Effector memory CD8-positive, alpha-beta T cell (primary cell): ENCODE measurements around the gene TMEM109.

Source experiments
- ATAC-seq: fragments of 150-1000 bp; cut with Tn5 transposase; replicated peaks from 2 replicates; pipeline ENCODE4 v1.10.0; 2021; ENCODE audit warnings: mild to moderate bottlenecking, moderate library complexity
- DNase-seq, 3 experiments: peaks; one replicate each; pipeline ENCODE4 v3.0.0; 2021
- H3K27ac Mint-ChIP-seq, 2 donors: one replicate each; pipeline ENCODE4 v1.8.0; 2022; ENCODE audit warnings: mild to moderate bottlenecking in 2 of 2, mixed read lengths in 2 of 2, moderate library complexity in 2 of 2
- H3K27me3 Mint-ChIP-seq, 2 donors: one replicate each; pipeline ENCODE4 v1.8.0; 2022; ENCODE audit warnings: mixed read lengths in 2 of 2
- H3K36me3 Mint-ChIP-seq: one replicate; pipeline ENCODE4 v1.8.0; 2022; ENCODE audit warnings: mild to moderate bottlenecking, moderate library complexity, mixed read lengths; ENCODE audit not compliant: insufficient read depth
- H3K4me1 Mint-ChIP-seq, 2 donors: one replicate each; pipeline ENCODE4 v1.8.0; 2022; ENCODE audit warnings: low read depth in 2 of 2, mixed read lengths in 2 of 2
- H3K4me3 Mint-ChIP-seq, 2 donors: one replicate each; pipeline ENCODE4 v1.8.0; 2022; ENCODE audit warnings: mild to moderate bottlenecking in 2 of 2, mixed read lengths in 2 of 2, moderate library complexity in 2 of 2
- H3K9me3 Mint-ChIP-seq, 2 donors: one replicate each; pipeline ENCODE4 v1.8.0; 2022; ENCODE audit warnings: mixed read lengths in 2 of 2
- total RNA-seq, 9 experiments: gene quantifications; one replicate each; lab custom pipeline; 2026; lab: John Stamatoyannopoulos, UW

TMEM109 gene, protein sequence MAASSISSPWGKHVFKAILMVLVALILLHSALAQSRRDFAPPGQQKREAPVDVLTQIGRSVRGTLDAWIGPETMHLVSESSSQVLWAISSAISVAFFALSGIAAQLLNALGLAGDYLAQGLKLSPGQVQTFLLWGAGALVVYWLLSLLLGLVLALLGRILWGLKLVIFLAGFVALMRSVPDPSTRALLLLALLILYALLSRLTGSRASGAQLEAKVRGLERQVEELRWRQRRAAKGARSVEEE
- 49.1 to 111 (median 70.0) reads per million in 9 experiments for total RNA-seq

DNA sequence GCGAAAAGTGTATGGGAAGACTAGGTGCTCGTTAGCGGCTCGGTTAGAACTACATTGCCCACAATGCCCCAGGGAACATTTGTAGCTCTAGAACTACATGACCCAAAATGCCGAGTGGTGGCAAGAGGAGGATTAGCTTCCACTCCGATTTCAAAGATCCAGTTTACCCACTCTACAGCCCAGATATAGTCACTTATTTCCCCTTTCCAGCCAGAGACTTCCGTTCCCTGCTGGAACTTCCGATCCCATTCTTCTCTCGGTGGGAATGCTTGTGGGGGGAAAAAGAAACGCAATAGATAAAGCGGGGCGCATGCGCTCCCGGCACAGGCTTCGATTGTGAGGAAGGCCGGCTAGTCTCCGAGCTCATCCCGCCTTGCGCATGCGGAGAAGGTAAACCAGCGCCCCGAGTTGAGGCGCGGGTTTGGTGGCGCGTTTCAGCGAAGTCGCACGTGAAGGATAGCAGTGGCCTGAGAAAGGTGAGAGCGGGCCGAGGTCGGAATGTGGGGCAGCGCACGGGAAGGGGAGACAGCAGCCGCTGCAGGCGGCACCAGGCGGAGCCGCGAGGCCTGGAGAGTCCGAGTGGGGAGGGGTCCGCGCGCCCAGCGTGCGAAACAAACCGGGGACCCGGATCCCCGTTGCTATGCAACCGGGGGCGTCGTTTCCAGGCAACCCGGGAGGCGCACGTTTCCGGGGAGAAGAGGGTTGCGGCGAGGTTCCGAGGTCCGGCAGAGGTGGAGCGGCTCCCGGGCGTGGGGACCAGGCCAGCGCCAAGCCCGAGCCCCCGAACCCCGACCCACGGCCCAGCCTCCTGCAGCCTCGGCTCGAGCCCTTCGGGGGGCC is at the start of gene TMEM109:
TSS of gene TMEM109 (plus strand) at position 366 of the 840 bp plus-strand sequence. CDS start 5,536 bp downstream, outside the sequence.
- DNase-seq (peak; percentile 80 to 86 (median 81)), ATAC-seq (peak; percentile 64)
- peaks cover 23% of the 10 kb centered on the region for H3K36me3 Mint-ChIP-seq
- peak within 1 kb of the TSS; percentile 89 to 95 for H3K4me3 Mint-ChIP-seq
- H3K9me3 Mint-ChIP-seq = no peaks in the 10 kb centered on the region
- peak within 1 kb of the TSS; percentile 96 to 97 for H3K27ac Mint-ChIP-seq
- peaks cover 46 to 50% of the 10 kb centered on the region in 2 donors for H3K4me1 Mint-ChIP-seq
- no peaks in the 10 kb centered on the region for H3K27me3 Mint-ChIP-seq

DNA sequence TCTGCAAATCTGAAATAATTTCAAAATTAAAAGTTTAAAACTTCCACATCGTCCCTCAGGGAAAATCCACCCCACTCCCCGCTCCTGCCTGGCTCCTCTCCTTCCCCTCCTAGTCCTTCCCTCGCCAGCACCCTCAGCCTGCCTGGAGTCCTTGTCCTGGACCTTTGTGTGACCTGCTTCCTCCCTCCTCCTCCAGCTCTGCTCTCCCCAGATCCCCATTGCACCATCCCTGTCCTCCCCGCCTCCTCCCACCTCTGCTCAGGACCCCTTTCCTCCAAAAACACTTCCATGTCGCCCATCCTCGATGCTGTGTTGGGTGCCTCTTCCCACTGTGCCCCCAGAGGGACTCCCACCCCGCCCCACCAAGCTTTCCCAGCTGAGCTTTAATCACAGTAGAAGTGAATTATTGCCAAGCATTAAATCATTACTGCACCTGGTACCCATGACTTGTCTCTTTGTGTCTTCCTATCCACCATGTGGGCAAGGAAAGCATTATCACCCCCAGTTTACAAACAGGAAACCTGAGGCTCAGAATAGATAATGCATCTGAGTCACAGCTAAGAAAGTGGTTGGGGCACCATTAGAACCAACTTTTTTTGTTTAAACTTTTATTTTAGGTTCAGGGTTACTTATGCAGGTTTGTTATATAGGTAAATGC is 49.0 kb upstream of the TMEM109 start:
- no peak for DNase-seq
- peaks cover 0 to 3% of the 10 kb centered on the region in 2 donors for H3K4me1 Mint-ChIP-seq
- H3K27ac Mint-ChIP-seq = no peak overlapping the region
- H3K36me3 Mint-ChIP-seq = no peaks in the 10 kb centered on the region
- H3K9me3 Mint-ChIP-seq = no peaks in the 10 kb centered on the region
- H3K4me3 Mint-ChIP-seq = no peak overlapping the region
- no peak for ATAC-seq
- peaks cover 6 to 25% of the 10 kb centered on the region in 2 donors for H3K27me3 Mint-ChIP-seq

GRCh38 chr11:60866911-60867870 is 46.8 kb upstream of the TMEM109 start, which contains the start of gene ZP1:
Gene ZP1 (plus strand): TSS chr11:60867542. CDS start chr11:60867562, 20 bp downstream.
- Mint-ChIP-seq H3K9me3 (no peaks in the 10 kb centered on the region), H3K27ac (no peak within 1 kb of the TSS), H3K36me3 (no peaks in the 10 kb centered on the region), H3K4me3 (no peak within 1 kb of the TSS), H3K27me3 (peaks cover 6 to 25% of the 10 kb centered on the region in 2 donors), H3K4me1 (peaks cover 0 to 14% of the 10 kb centered on the region in 2 donors)
- DNase-seq (no peak), ATAC-seq (no peak)

DNA sequence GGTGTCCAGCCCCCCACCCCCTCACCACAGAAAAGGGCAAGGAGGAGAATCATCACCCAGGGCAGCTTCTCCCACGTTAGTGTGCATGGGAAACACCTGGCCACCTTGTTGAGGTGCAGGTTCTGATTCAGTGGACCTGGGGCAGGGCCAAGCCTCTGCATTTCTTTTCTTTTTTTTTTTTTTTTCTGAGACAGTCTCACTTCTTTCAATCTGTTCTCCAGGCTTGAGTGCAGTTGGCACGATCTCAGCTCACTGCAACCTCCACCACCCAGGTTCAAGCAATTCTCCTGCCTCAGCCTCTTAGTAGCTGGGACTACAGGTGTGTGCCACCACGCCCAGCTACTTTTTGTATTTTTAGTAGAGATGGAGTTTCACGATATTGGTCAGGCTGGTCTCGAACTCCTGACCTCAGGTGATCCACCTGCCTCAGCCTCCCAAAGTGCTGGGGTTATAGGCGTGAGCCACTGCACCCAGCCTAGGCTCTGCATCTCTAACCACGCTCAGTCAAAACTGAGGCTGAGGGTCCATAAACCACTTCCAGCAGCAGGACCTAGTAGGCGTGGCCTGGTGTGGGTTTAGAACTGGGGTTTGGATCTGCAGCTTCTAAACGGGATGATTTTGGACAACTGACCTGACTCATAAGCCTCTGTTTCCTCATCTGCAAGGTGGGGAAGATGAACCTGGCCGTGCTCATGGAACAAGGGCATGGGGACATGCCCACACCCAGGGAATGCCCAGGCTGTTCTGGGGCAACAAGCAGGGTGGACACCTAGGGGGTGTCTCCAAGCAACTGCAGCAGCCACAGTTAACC is 45.9 kb upstream of the TMEM109 start:
- Mint-ChIP-seq H3K27me3 (peaks cover 6 to 19% of the 10 kb centered on the region in 2 donors), H3K27ac (no peak overlapping the region), H3K36me3 (no peaks in the 10 kb centered on the region), H3K9me3 (no peaks in the 10 kb centered on the region), H3K4me3 (no peak overlapping the region), H3K4me1 (peaks cover 0 to 15% of the 10 kb centered on the region in 2 donors)
- ATAC-seq (no peak), DNase-seq (no peak)

DNA sequence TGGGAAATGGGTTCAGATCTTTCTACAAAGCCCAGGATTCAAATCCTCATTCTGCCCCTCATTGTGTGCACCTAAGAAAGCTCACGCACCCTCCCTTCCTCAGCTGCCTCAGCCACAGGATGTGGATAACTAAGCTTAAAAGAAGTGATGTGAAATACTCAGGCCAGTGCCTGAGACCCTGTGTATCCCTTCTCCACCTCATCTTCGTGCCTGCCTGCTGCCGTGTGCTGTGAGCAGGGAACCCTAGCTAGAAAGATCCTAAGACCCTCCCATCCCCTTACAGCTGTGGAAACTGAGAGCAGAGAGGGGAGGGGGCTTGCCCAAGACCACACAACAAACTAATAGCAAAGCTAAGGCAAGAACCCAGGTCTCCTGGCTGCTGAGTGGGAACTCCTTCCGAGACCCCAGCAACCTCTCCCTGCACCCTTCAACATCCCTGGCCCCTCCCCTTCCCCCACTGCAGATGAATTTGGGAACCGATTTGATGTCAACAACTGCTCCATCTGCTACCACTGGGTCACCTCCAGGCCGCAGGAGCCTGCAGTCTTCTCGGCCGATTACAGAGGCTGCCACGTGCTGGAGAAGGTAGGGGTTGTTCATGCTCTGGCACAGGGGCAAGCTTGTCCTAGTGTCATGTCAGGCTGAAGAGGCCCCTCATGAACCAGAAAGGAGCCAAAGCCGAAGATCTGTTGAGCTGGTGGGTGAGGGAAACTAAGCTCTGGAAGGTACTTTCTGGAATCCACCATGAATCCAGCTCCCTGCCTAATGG is 45.1 kb upstream of the TMEM109 start:
- ATAC-seq (no peak), DNase-seq (no peak)
- Mint-ChIP-seq H3K27me3 (peaks cover 6 to 19% of the 10 kb centered on the region in 2 donors), H3K4me3 (no peak overlapping the region), H3K4me1 (peaks cover 0 to 17% of the 10 kb centered on the region in 2 donors), H3K36me3 (no peaks in the 10 kb centered on the region), H3K27ac (no peak overlapping the region), H3K9me3 (no peaks in the 10 kb centered on the region)

DNA sequence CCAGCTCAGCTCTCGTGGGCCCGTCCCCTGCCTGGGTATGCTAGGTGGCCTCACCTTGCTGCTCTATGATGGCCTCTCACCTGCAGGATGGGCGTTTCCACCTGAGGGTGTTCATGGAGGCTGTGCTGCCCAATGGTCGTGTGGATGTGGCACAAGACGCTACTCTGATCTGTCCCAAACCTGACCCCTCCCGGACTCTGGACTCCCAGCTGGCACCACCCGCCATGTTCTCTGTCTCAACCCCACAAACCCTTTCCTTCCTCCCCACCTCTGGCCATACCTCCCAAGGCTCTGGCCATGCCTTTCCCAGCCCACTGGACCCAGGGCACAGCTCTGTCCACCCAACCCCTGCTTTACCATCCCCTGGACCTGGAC is 44.5 kb upstream of the TMEM109 start:
- no peaks in the 10 kb centered on the region for H3K36me3 Mint-ChIP-seq
- no peaks in the 10 kb centered on the region for H3K9me3 Mint-ChIP-seq
- peaks cover 0 to 17% of the 10 kb centered on the region in 2 donors for H3K4me1 Mint-ChIP-seq
- H3K27ac Mint-ChIP-seq = no peak overlapping the region
- H3K27me3 Mint-ChIP-seq = peaks cover 6 to 19% of the 10 kb centered on the region in 2 donors
- DNase-seq = no peak
- H3K4me3 Mint-ChIP-seq = no peak overlapping the region
- ATAC-seq = no peak

DNA sequence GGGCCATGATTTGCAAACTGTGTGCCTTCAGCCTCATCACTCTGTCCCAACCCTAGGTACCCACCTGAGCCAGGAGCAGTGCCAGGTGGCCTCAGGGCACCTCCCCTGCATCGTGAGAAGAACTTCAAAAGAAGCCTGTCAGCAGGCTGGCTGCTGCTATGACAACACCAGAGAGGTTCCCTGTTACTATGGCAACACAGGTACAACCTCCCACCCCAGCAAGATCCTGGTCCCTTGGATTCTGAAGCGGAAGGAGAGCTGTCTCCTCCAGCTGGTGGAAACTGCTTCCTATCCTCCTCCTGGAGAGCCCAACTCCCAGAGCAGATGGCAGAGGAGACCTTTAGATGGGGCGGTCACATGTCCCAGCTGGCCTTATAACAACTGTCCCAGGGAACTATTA is 43.7 kb upstream of the TMEM109 start:
- Mint-ChIP-seq H3K27ac (no peak overlapping the region), H3K4me1 (peaks cover 0 to 17% of the 10 kb centered on the region in 2 donors), H3K27me3 (peaks cover 6 to 19% of the 10 kb centered on the region in 2 donors), H3K36me3 (no peaks in the 10 kb centered on the region), H3K4me3 (no peak overlapping the region), H3K9me3 (no peaks in the 10 kb centered on the region)
- no peak for ATAC-seq
- DNase-seq = no peak

- Mint-ChIP-seq H3K27ac (peak overlapping the region in 1 of 2 donors; percentile 15), H3K9me3 (no peaks in the 10 kb centered on the region), H3K36me3 (no peaks in the 10 kb centered on the region), H3K4me1 (peaks cover 0 to 17% of the 10 kb centered on the region in 2 donors), H3K27me3 (peaks cover 6 to 19% of the 10 kb centered on the region in 2 donors), H3K4me3 (no peak overlapping the region)
- ATAC-seq (no peak), DNase-seq (no peak)
Measured at GRCh38 chr11:60870733-60871377, 43.1 kb upstream of the TMEM109 start.

GRCh38 chr11:60871378-60872061 is 42.4 kb upstream of the TMEM109 start:
- peak; percentile 27 for ATAC-seq
- no peak overlapping the region for H3K4me3 Mint-ChIP-seq
- peaks cover 6 to 19% of the 10 kb centered on the region in 2 donors for H3K27me3 Mint-ChIP-seq
- H3K4me1 Mint-ChIP-seq = peaks cover 0 to 17% of the 10 kb centered on the region in 2 donors
- H3K27ac Mint-ChIP-seq = peak overlapping the region; percentile 15 to 71
- no peaks in the 10 kb centered on the region for H3K36me3 Mint-ChIP-seq
- DNase-seq = no peak
- H3K9me3 Mint-ChIP-seq = no peaks in the 10 kb centered on the region

GRCh38 chr11:60872124-60872960 is 41.6 kb upstream of the TMEM109 start:
- ATAC-seq (no peak), DNase-seq (no peak)
- H3K27me3 Mint-ChIP-seq = peaks cover 6 to 19% of the 10 kb centered on the region in 2 donors
- no peak overlapping the region for H3K4me3 Mint-ChIP-seq
- no peaks in the 10 kb centered on the region for H3K9me3 Mint-ChIP-seq
- H3K27ac Mint-ChIP-seq = peak overlapping the region in 1 of 2 donors; percentile 71
- H3K36me3 Mint-ChIP-seq = no peaks in the 10 kb centered on the region
- H3K4me1 Mint-ChIP-seq = peaks cover 0 to 17% of the 10 kb centered on the region in 2 donors
